ENCODE measurements around the gene CDNF.

The CDNF gene

DNA sequence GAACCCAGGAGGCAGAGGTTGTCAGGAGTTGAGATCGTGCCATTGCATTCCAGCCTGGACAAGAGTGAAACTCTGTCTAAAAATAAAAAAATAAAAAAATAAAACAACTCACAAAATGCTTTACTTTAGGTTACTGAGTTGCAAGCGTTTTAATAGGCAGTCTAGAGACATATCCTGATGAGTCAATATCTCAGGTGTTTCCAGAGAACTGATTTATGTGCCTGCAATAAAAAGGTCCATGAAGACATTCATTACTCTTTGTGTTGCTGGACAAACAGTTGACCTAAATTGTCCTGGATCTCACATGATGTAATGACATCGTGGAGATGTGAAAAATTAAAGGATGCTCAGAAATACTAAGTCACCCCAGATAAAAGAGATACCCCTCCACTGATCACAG, 31.5 kb downstream of the CDNF start:
- FAIRE-seq: no peak
- no peak for DNase-seq (ENCODE audit: extremely low spot score, insufficient read length, low read depth)

DNA sequence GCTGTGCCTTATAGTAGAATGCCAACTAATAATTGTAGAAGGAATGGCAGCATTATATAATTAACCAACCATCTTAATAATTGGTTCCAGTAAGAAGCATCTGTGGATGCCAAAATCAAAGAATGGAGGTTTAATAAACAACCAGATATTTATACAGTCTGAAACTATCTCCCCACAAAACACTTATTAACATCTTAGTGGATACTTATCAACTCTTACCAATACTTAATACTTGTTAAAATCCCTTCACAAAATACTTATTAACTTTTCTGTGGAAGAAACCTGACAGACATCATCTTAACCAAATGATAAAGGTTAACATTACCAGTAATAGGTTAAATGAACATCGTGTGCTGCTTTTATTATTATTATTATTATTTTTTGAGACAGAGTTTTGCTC, 34.0 kb downstream of the CDNF start:
- DNase-seq (ENCODE audit: extremely low spot score, insufficient read length, low read depth): no peak
- FAIRE-seq: no peak

DNA sequence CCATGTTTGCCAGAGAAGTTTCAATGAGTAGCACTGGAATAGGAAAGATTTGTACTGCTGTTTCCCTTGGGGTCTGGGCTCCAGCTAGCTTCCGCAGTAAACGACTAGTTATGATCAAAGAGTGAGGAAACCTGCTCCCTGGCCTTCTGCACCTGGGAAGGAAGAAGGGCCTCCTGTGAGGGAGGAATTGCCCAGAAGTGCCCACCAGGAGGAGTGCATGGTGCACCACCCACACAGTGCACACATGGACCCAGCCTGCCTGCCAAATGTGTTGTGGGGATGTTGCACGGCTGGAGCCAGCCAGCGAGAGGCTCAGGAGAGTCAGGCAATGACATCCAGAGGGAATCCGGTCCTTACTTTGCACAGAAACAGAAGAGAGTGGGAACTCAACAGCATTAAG, 36.1 kb downstream of the CDNF start:
- DNase-seq (ENCODE audit: extremely low spot score, insufficient read length, low read depth) (no peak), FAIRE-seq (no peak)

DNA sequence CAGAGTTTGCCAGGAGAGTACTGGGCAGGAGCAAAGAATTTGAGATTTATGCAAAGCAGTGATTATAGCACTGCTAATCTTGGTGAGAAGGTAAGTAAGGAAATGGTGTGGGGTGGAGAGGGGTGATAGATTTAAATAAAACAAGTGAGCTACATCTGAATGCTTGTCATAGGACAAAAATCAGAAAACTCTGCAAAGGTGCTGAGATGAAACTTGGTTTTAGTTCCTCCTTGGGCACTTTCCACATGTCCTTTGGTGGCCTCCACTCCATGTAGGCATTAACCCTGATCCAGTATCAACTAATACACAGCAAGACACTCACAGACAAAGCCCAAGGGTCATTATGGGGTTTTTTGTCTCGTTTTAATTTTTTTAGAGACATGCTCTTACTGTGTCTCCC, 37.4 kb downstream of the CDNF start:
- DNase-seq (ENCODE audit: extremely low spot score, insufficient read length, low read depth): no peak
- FAIRE-seq: no peak

DNA sequence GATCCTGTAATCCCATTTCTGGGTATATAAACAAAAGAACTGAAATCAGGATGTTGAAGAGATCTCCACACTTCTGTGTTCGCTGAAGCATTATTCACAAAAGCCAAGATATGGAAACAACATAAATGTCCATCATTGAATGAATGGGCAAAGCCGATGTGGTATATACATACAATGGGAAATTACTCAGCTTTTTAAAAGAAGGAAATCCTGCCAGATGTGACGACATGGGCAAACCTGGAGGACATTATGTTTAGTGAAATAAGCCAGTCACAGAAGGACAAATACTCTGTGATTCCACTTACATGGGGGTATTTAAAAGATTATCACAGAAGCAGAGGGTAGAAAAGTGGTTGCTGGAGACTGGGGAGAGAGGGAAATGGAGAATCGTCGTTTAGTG, 39.2 kb downstream of the CDNF start:
- DNase-seq (ENCODE audit: extremely low spot score, insufficient read length, low read depth): no peak
- no peak for FAIRE-seq

DNA sequence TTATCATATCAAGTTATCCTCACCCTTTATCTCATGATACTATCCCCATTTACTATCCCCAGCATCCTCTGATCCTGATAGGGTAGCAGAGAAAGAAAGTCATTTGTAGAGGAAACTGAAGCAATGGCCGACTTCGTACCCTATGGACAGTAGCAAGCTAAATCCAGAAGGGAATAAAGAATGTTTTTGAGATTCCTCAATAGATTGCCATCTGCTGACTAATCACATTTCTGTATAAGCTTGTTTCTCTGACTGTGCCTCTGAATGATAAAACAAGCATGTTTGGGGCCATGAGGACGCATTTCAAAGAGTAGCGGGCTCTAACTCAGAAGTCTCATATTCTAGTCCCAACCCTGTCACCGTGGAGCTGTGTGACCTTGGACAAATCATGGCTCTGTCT, 49.9 kb downstream of the CDNF start:
- no peak for FAIRE-seq
- no peak for DNase-seq (ENCODE audit: extremely low spot score, insufficient read length, low read depth)

DNA sequence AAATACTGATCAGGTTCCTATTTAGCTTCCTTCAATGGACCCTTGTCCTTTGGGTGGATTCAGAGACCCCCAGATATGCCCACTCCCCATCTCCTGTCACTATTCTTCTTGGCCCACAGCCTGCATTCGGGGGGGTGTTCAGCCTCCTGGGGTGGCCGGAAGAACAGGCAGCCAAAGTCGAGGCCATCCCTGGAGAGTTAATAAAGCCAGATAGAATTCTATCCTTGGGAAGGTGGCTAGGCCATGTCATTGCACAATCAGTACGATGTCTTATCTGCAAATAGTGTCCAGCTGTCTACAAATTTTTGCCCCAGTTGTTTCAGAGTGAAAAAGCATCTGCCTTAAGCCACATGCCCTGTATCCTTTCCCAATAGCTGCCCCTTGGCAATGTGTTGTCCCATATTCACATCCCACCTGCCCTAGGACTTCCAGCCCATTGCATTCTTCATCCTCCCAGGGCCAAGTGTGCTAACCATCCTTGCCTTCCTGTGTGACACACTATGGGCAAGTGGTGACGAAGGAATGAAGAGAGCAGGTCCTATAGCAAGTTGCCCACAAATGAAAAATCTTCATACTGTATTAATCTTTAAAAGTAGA, 53.3 kb downstream of the CDNF start:
- FAIRE-seq (no peak), DNase-seq (ENCODE audit: extremely low spot score, insufficient read length, low read depth) (no peak)

DNA sequence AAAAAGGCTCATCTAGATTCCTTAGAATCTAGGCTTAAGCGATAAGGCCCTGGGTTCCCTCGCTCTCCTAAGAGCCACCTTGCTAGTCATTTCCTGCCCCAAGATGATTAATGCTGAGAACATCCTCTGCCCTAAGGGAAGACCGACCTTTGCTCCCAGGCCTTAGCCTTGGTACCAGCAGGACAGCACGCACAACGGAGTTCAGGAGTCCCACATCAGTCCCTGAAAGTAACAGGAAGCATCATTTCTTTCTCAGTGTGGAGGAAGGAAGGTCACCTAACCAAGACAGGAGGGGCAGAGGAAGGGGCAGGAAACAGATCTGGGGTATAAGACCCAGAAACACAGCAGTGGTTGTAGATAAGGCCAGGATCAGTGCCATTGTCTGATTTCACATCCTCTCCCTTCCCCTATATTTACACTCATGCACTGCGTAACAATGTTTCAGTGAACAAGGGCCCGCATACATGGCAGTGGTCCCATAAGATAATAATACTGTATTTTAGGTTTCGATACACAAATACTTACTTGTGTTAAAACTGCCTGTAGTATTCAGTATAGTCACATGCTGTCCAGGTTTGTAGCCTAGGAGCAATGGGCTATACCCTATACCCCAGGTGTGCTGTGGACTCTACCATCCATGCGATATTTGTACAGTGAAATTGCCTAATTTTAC, 55.0 kb downstream of the CDNF start:
- FAIRE-seq (no peak), DNase-seq (ENCODE audit: extremely low spot score, insufficient read length, low read depth) (no peak)

DNA sequence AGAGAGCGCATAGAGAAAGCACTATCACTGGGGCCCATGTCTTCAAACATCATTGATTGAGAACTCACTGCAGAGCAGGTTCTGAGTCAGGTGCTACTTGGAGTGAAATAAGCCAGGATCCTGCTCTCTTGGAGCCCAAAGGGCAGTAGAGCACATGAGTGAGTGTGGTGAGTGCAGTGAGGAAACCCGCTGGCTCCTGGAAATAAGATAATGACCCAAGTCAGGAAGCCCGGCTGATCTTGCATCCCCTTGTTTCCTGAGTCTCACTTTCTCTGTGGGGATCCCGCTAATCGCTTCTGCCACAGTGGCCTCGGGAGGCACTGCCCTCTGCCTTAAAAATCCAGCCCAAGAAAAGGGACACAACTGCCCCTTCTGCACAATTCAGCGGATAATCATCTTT, 56.1 kb downstream of the CDNF start:
- DNase-seq (ENCODE audit: extremely low spot score, insufficient read length, low read depth): no peak
- FAIRE-seq: no peak

DNA sequence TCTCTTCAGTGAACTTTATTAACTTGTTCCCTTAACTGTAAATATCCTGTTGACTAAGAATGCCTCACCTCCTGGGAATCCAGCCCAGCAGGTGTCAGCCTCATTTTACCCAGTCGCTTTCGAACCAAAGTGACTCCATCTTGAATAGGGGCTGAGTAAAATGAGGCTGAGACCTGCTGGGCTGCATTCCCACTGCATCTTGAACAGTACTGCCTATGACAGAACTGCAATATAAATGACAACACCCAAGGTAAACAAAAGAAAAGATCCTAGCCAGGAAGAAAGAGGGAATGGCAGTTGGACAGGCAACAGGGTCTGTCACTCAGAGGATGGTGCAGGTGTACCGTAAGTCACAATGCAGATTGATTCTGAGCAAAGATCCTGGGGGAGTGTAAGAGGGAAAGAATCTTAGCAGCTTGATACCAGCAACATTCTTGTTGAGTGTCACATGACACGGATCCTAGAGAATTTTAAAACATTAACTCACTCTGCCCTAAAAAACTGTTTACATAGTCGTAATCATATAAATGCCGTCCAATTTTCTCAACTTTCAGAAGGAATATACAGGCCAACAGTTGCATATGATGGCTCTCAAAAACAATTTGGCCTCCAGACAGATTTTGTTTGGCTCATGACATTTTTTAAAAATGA, 58.7 kb downstream of the CDNF start:
- FAIRE-seq (no peak), DNase-seq (ENCODE audit: extremely low spot score, insufficient read length, low read depth) (no peak)

DNA sequence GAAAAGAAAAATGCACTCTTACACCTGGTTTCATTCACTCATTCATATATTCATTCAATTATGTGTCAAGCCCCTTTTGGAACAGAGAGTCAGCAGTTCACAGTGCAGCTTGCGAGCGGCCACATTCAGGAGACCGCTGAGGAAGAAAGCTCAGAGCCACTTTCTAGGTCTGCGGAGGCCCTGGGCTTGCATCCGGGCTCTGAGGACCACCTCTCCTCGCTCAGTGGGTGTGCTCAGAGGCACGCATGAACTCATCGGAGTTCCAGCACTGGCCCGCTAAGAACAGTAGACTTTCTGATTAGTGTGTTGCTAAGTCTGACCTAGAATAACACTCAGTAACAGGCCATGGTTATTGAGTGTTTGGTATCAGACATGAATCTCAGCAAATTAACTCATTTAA, 61.3 kb downstream of the CDNF start:
- DNase-seq (ENCODE audit: extremely low spot score, insufficient read length, low read depth): no peak
- no peak for FAIRE-seq

DNA sequence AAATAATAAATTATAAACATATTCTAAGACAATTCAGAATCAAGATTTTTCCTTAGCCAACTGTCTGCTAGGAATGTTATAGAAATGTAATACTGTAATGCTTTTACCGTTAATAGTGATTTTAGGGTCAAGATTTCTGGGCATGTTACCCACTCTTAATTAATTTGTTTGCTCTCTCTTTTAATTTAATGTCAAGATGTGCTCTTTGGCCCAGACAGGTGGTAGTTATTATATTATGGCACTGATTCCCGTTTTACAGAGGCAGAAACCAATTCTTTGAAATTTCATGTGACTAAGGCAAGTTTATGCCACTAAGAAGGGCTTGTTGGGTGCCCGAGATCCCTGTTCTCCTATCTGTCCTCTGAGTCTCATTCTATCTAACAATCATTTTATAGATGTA, 62.2 kb downstream of the CDNF start:
- DNase-seq (ENCODE audit: extremely low spot score, insufficient read length, low read depth) (no peak), FAIRE-seq (no peak)

DNA sequence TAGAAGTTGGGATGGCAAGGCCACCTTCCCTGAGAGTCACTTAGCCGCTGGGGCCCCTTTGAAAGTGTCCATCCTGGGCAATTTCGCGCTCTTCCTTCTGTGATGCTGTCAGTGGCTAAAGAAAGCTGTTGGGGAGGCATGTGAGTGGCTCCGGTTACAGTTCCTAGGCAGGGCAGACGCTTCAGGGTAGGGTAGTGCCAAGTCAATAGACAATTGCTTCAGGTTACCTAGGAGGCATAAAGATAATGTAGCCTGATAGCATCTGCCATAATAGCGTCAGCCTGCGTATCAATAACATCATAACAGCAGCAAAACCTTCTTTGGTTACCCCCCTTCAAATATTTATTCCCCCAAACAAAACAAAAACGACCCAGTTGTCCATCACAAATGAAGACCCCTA, 63.0 kb downstream of the CDNF start, which contains the start of gene FAM107B:
FAM107B (minus strand) TSS at position 101 of the 400 bp plus-strand sequence. CDS start 234 bp downstream, outside the sequence.
- FAIRE-seq (no peak), DNase-seq (ENCODE audit: extremely low spot score, insufficient read length, low read depth) (no peak)

DNA sequence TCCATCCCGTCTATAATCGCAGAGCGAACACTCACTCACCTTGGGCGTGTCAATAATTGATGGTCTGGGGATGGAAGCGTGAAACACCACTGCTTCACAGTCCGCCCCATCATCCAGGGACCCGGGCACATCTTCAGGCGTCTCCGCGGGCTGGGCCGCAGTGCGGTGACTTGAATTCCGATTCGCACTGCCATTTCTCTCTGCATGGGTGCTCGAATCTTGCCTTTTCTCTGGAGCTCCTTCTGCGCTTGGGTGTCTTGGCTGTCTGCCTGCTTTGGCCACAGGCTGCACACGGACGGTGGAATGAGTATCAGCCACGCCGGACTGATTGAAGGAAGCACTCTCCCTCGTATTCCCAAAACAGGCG, 63.6 kb downstream of the CDNF start:
- DNase-seq (ENCODE audit: extremely low spot score, insufficient read length, low read depth): no peak
- FAIRE-seq: no peak

DNA sequence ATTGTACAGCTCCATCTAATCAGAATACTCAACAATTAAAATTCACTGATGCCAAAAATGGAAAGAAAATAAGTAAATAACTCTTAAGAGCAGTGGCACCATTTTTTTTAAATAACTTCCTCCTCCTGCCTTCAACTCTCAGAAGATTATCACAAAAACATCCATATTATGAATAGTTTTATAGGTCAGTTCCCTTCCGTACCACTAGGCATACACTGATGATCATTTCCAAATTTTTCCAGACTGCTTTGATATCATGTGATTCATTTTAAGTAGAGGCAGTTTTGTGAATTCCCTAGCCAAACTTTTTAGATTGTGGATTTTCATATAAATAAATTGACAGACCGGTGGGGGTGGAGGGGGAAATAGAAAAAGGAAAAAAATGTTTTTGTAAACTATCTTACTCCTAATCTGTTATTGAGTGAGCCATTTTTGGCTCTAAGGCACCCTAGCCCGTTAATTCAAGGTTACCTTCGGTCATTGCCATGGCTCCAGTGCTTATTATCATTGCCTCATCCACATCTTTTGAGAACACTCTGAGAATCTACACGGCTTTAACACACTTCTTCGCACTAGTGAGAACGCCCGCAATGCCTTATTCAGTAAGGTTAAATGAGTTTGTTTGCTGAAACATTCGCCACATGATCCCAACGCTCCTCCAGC, 64.2 kb downstream of the CDNF start:
- FAIRE-seq (no peak), DNase-seq (ENCODE audit: extremely low spot score, insufficient read length, low read depth) (no peak)

DNA sequence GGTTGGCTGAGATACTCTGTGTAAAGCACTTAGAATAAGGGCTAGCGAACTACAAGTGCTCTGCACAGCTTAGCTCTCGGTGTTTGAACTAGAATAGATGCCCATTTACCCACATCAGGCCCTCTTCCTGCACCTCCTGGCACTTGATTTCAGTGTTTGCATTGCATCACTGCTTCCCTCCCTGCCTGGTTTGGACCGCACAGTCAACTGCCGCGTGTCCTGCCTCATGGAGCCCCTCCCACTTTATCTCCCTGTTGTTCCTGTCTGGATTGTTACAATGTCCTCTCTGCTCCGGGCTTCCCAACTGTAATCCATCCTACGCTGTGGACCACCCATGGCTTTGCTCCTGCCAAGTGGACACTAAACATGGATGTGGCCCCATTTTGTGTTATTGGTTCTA, 65.4 kb downstream of the CDNF start:
- DNase-seq (ENCODE audit: extremely low spot score, insufficient read length, low read depth): no peak
- no peak for FAIRE-seq

DNA sequence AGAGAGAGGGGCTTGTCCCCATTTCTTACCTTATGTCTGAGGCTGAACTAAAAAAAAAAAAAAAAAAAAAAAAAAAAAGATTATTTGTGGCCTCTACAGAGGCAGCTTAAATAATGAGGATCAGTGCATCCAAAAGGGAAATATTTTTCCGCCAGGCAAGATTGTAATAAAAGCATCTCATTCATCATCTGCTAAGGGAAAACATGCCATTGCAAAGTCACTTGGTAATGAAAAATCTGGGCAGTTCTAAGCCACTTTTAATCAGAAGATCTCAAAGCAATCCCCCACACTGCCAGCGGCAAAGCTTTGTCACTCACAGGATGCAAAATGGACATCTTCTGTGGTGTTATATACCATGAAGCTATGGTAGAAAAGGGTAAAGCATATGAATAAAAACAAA, 66.9 kb downstream of the CDNF start:
- no peak for FAIRE-seq
- no peak for DNase-seq (ENCODE audit: extremely low spot score, insufficient read length, low read depth)
